Measurements from ENCODE around the gene PSEN1. TPM values are rescaled to one million over a fixed set of nuclear protein-coding genes. Genes with fewer than 3 reads are reported as not detected.

The PSEN1 gene
- total and polyA plus RNA-seq, 2 of the 8 experiments (the other 6 are each of a cell fraction or from before 2014, with no cell fraction given) = 10.1 to 38.7 TPM

DNA sequence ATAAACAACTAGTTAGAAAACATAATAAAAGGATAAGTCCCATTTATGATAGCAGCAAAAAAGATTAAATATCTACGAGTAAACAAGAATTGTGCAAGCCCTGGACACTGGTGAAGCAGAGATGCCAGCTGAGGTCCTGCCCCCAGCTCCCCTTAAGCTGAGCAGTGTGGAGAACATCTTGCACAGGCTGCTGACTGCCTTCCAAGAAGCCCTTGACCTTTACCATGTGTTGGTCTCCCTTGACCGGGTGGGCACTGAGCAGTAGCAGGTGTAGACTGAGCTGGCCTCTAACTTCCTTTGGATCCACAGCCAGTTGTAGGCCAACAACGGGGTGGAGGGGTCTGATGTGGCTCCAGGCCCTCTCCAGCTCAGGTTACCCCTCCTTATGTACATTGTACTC, 53.3 kb downstream of the PSEN1 start:
- peaks cover 0 to 1% of the 10 kb centered on the region in 2 experiments for H4K20me1 ChIP-seq (replicated peaks in 1 of 2; ENCODE audit: control insufficient read depth in 1 of 2, insufficient read depth in 2 of 2, low read length in 2 of 2)
- H3K14ac ChIP-seq (ENCODE audit: insufficient read length) = no peak overlapping the region
- H2BK12ac ChIP-seq (ENCODE audit: low read depth, low read length) = no peak overlapping the region
- no peak overlapping the region for H3K4ac ChIP-seq (replicated peaks; ENCODE audit: insufficient read length, low read depth, low read length)
- H2BK20ac ChIP-seq (ENCODE audit: low read length) = no peak overlapping the region
- H3K18ac ChIP-seq (ENCODE audit: extremely low read depth, low read length) = no peak overlapping the region
- no peak overlapping the region for H2BK15ac ChIP-seq (ENCODE audit: low read length)
- no peak overlapping the region for H4K5ac ChIP-seq (ENCODE audit: insufficient read length, low read depth, low read length)
- 94% methylated on average over 3 of the region's 3 CpGs; no CpG with 5 or more reads in 1 of the 2 experiments for WGBS, 2 experiments (ENCODE audit: extremely low coverage in 1 of 2, insufficient coverage in 1 of 2, insufficient read length in 1 of 2, insufficient replicate concordance in 2 of 2, low coverage in 1 of 2, low lambda C conversion rate in 2 of 2, missing lambda C conversion rate in 1 of 2)
- H2BK5ac ChIP-seq (ENCODE audit: low read depth, low read length) = no peak overlapping the region
- no peak overlapping the region for H3K56ac ChIP-seq (replicated peaks; ENCODE audit: insufficient read length, low read depth, low read length)
- no peak overlapping the region for H3K4me3 ChIP-seq (ENCODE audit: extremely low read depth in 1 of 4, insufficient read depth in 2 of 4, low read depth in 3 of 4, low read length in 4 of 4)
- H4K91ac ChIP-seq (replicated peaks; ENCODE audit: insufficient read length, low read length) = no peak overlapping the region
- DNase-seq (ENCODE audit: low read depth in 1 of 2, low spot score in 2 of 2) = no peak
- H2BK120ac ChIP-seq (replicated peaks; ENCODE audit: low read depth, low read length) = no peak overlapping the region
- no peak overlapping the region for H2AFZ ChIP-seq (ENCODE audit: low read length)
- H3K4me1 ChIP-seq (replicated peaks in 1 of 4; ENCODE audit: control insufficient read depth in 3 of 4, insufficient read depth in 4 of 4, low read length in 3 of 4) = no peaks in the 10 kb centered on the region
- H2AK5ac ChIP-seq (ENCODE audit: low read depth, low read length) = no peak overlapping the region
- CTCF ChIA-PET (ENCODE audit: partially characterized antibody) = interaction anchor here (0.6 to 0.8 kb wide), 2 partner anchors 9 to 218 kb away, joined by 3 read pairs; no protein-coding TSS in a partner anchor
- FAIRE-seq = no peak
- H3K27me3 ChIP-seq (replicated peaks in 1 of 4; ENCODE audit: control insufficient read depth in 3 of 4, extremely low read depth in 1 of 4, insufficient read depth in 3 of 4, low read length in 3 of 4) = no peaks in the 10 kb centered on the region
- no peak overlapping the region for H3K27ac ChIP-seq (ENCODE audit: low read depth, low read length)
- POLR2A ChIA-PET (ENCODE audit: partially characterized antibody) = no interaction called here
- H3K23me2 ChIP-seq (ENCODE audit: low read depth, low read length) = no peaks in the 10 kb centered on the region
- no peak overlapping the region for H4K8ac ChIP-seq (ENCODE audit: extremely low read depth, insufficient read depth, low read length)
- H3K4me2 ChIP-seq (ENCODE audit: insufficient read depth in 1 of 2, low read depth in 2 of 2, low read length in 2 of 2) = no peak overlapping the region
- no peaks in the 10 kb centered on the region for H3K79me1 ChIP-seq (ENCODE audit: low read depth, low read length)
- no peaks in the 10 kb centered on the region; a peak in 1 of 4 replicates for H3K9me3 ChIP-seq (ENCODE audit: insufficient read depth in 2 of 2, low read depth in 1 of 2, low read length in 1 of 2)
- H3K79me2 ChIP-seq (ENCODE audit: control insufficient read depth in 1 of 2, insufficient read depth in 2 of 2, low read length in 2 of 2) = no peaks in the 10 kb centered on the region
- H3K23ac ChIP-seq (ENCODE audit: insufficient read length) = no peak overlapping the region
- H3K9ac ChIP-seq (replicated peaks in 1 of 4; ENCODE audit: extremely low read depth in 1 of 4, low read depth in 3 of 4, low read length in 3 of 4) = no peak overlapping the region
- H3K36me3 ChIP-seq (ENCODE audit: control insufficient read depth in 2 of 4, insufficient read depth in 4 of 4, low read length in 3 of 4) = peaks cover 0 to 27% (median 7%) of the 10 kb centered on the region in 4 experiments; a peak in 5 of 8 replicates
- TF ChIP-seq TCF12 (IDR thresholded peaks at IDR 0.05; ENCODE audit: low read depth, low read length) (no peak), GTF2F1 (IDR thresholded peaks at IDR 0.05; ENCODE audit: borderline replicate concordance, low read depth, low read length) (no peak), BRCA1 (IDR thresholded peaks at IDR 0.05; ENCODE audit: low read depth, low read length) (no peak), BCL11A (IDR thresholded peaks at IDR 0.05; ENCODE audit: low read depth in 2 of 2, low read length in 2 of 2) (no peak), CTCF (IDR thresholded peaks at IDR 0.05; ENCODE audit: control extremely low read depth in 1 of 3, insufficient read depth in 1 of 3, low read depth in 1 of 3, low read length in 3 of 3) (no peak), JUND (IDR thresholded peaks at IDR 0.05; ENCODE audit: low read length) (no peak), TAF1 (IDR thresholded peaks at IDR 0.05; ENCODE audit: low read depth, low read length) (no peak), FOSL1 (IDR thresholded peaks at IDR 0.05; ENCODE audit: insufficient read depth, low read depth, low read length) (no peak), TAF7 (optimal IDR thresholded peaks at IDR 0.05; ENCODE audit: borderline replicate concordance, low read depth, low read length) (no peak), NRF1 (IDR thresholded peaks at IDR 0.05; ENCODE audit: low read depth, low read length) (no peak), CHD2 (IDR thresholded peaks at IDR 0.05; ENCODE audit: low read length) (no peak)
- TF ChIP-seq, protein P1, sequence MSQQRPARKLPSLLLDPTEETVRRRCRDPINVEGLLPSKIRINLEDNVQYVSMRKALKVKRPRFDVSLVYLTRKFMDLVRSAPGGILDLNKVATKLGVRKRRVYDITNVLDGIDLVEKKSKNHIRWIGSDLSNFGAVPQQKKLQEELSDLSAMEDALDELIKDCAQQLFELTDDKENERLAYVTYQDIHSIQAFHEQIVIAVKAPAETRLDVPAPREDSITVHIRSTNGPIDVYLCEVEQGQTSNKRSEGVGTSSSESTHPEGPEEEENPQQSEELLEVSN (IDR thresholded peaks at IDR 0.05) = no peak

Measured in H1 (cell line).